Activated CD4-positive, alpha-beta memory T cell treated with anti-CD3 and anti-CD28 coated beads for 36 hours (primary cell): ENCODE data around the gene LIN9. TPM values are rescaled to one million over a fixed set of nuclear protein-coding genes. Genes with fewer than 3 reads are reported as not detected.
"Not testable (repeated sequence)": the region's sequence is repeated elsewhere in the genome, so short reads cannot be mapped to it uniquely, and the experiment has no call there.

Experiments used
- CTCF ChIA-PET: fragments of 350-600 bp; sonication (Branson Sonifier 250); formaldehyde crosslinking; loops from one replicate; lab custom pipeline; 2021; ENCODE audit warnings: antibody characterized with exemption, inconsistent platforms; lab: Charles Lee
- POLR2A ChIA-PET: fragments of 350-600 bp; sonication (Branson Sonifier 250); formaldehyde crosslinking; loops from one replicate; lab custom pipeline; 2021; ENCODE audit warnings: antibody characterized with exemption; lab: Charles Lee
- DNase-seq: peaks from one replicate; pipeline ENCODE4 v3.0.0-alpha.2; 2020
- H3K27ac Mint-ChIP-seq: one replicate; pipeline ENCODE4 v1.8.0; 2021; ENCODE audit warnings: mixed read lengths
- H3K27me3 Mint-ChIP-seq: one replicate; pipeline ENCODE4 v1.8.0; 2021; ENCODE audit warnings: mixed read lengths
- H3K36me3 Mint-ChIP-seq: one replicate; pipeline ENCODE4 v1.8.0; 2021; ENCODE audit warnings: mixed read lengths
- H3K4me1 Mint-ChIP-seq: one replicate; pipeline ENCODE4 v1.8.0; 2021; ENCODE audit warnings: low read depth, mixed read lengths
- H3K4me3 Mint-ChIP-seq: one replicate; pipeline ENCODE4 v1.8.0; 2021; ENCODE audit warnings: mild to moderate bottlenecking, mixed read lengths
- H3K9me3 Mint-ChIP-seq: one replicate; pipeline ENCODE4 v1.8.0; 2021; ENCODE audit warnings: mixed read lengths
- intact Hi-C: fragments of 100-400 bp; cut with micrococcal nuclease; formaldehyde crosslinking; loops from one replicate; pipeline ENCODE4 v1.15.1; 2023
- total RNA-seq, 2 experiments: library from RNA; stranded (reverse); gene quantifications; one replicate each; pipeline ENCODE4 v1.2.3, GENCODE V29; 2021

Gene LIN9
- total RNA-seq, 2 experiments from 2014 or later, result 9.5 to 9.6 TPM

DNA sequence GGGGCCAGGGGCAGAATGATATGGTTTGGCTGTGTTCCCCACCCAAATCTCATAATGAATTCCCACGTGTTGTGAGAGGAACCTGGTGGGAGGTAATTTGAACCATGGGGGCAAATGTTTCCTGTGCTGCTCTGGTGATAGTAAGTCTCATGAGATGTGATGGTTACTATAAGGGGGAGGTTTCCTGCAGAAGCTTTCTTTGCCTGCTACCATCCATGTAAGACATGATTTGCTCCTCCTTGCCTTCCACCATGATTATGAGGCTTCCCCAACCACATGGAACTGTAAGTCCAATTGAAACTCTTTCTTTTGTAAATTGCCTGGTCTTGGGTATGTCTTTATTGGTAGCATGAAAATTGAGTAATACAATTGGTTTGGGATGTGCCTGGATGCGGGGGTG lies 33.7 kb upstream of the LIN9 start:
- no peak overlapping the region for H3K4me3 Mint-ChIP-seq
- peaks cover 8% of the 10 kb centered on the region for H3K9me3 Mint-ChIP-seq
- DNase-seq, result no peak
- no peak overlapping the region for H3K27ac Mint-ChIP-seq
- intact Hi-C loops, result no loop called here
- ChIA-PET CTCF (no interaction called here), POLR2A (no interaction called here)
- peaks cover 9% of the 10 kb centered on the region for H3K27me3 Mint-ChIP-seq
- H3K4me1 Mint-ChIP-seq, result peaks cover 6% of the 10 kb centered on the region
- no peaks in the 10 kb centered on the region for H3K36me3 Mint-ChIP-seq

DNA sequence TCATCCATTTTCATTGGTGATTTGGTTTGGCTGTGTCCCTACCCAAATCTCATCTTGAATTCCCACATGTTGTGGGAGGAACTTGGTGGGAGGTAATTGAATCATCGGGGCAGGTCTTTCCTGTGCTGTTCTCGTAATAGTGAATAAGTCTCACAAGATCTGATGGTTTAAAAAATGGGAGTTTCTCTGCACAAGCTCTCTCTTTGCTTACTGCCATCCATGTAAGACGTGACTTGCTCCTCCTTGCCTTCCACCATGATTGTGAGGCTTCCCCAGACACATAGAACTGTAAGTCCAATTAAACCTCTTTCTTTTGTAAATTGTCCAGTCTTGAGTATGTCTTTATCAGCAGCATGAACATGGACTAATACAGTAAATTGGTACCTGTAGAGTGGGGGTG lies 31.1 kb upstream of the LIN9 start:
- peaks cover 12% of the 10 kb centered on the region for H3K4me1 Mint-ChIP-seq
- H3K9me3 Mint-ChIP-seq, POLR2A ChIA-PET, H3K36me3 Mint-ChIP-seq, H3K4me3 Mint-ChIP-seq, DNase-seq, CTCF ChIA-PET, H3K27me3 Mint-ChIP-seq, intact Hi-C loops, H3K27ac Mint-ChIP-seq: not testable (repeated sequence)

DNA sequence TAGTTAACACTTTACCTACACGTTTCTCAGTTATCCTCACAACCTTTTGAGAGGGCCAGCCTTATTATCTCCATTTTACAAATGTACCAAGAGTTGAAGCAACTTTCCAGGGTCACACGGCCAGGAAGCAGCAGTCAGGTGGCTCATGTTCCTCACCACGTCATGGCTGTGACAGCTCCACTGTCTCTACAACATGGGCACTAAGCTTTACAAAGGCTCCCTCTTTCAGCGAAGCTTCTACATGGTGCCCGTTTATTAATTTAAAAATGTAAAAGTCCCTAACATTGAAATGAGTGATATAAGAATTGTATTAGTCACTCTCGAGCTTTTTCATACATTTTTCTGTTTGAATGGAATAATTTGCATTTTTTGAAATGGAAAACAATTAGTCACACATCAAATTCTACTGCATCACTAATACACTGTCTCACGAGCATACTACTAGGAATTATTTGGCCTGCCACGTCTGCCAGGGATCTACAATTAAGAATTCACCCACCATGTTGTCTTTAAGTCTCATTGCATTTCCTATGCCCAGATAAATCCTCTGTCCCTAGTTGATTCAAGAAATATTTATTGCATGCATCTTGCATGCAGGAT lies 28.4 kb upstream of the LIN9 start:
- DNase-seq, result peak; percentile 49
- H3K4me1 Mint-ChIP-seq, result peaks cover 18% of the 10 kb centered on the region
- H3K9me3 Mint-ChIP-seq, result peaks cover 8% of the 10 kb centered on the region
- peak overlapping the region; percentile 3 for H3K4me3 Mint-ChIP-seq
- intact Hi-C loops, result loop anchor here (1.0 kb wide), 1 partner anchor 212 kb away; no protein-coding TSS in a partner anchor
- CTCF ChIA-PET, result interaction anchor here (0.7 to 1.8 kb wide), 3 partner anchors 13 to 217 kb away, joined by 3 to 7 read pairs (median 4); partner anchors contain the start of gene LIN9
- H3K27me3 Mint-ChIP-seq, result peaks cover 6% of the 10 kb centered on the region
- POLR2A ChIA-PET, result no interaction called here
- peak overlapping the region; percentile 74 for H3K27ac Mint-ChIP-seq
- H3K36me3 Mint-ChIP-seq, result no peaks in the 10 kb centered on the region

DNA sequence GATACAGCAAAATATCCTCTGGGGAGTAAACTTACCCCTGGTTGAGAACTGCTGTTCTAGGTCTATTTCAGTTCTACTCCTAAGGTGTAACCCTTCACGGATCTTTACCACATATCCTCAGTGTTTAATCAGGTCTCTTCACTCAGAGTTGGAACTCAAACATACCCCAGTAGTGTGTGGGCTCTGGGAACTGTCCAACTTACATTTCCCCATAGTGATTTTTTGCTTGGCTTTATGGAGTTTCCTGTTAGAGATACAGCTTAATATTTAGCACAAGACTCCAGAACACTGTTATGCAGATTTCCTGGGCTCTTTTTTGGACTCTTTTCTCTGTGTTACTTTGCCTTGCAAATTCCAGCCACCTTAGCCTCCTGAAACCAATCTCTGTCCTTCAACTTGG lies 26.7 kb upstream of the LIN9 start:
- ChIA-PET CTCF (interaction anchor here (4.7 kb wide), 1 partner anchor 210 kb away, joined by 39 read pairs; no protein-coding TSS in a partner anchor), POLR2A (no interaction called here)
- H3K4me1 Mint-ChIP-seq, result peaks cover 18% of the 10 kb centered on the region
- peaks cover 6% of the 10 kb centered on the region for H3K27me3 Mint-ChIP-seq
- no peak for DNase-seq
- no peak overlapping the region for H3K27ac Mint-ChIP-seq
- peaks cover 7% of the 10 kb centered on the region for H3K9me3 Mint-ChIP-seq
- no peak overlapping the region for H3K4me3 Mint-ChIP-seq
- no peaks in the 10 kb centered on the region for H3K36me3 Mint-ChIP-seq
- intact Hi-C loops, result no loop called here

DNA sequence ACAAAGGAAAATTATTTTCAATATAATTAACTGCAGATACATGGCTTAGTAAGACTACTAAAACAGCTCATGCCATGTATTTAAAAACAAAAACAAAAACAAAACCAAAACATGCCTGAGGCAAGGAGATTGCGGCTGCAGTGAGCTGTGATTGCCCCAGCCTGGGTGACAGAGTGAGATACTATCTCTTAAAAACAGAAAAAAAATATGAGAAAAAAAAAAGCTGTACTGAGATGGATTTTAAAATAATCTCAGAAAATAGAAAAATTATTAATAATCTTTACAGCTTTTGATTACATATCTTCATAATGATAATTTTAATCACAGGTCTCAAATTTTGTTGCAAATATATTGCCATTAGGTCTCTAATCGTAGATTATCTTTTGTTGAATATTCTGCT lies 24.0 kb upstream of the LIN9 start:
- Mint-ChIP-seq H3K9me3 (no peaks in the 10 kb centered on the region), H3K27me3 (no peaks in the 10 kb centered on the region), H3K36me3 (no peaks in the 10 kb centered on the region), H3K4me3 (no peak overlapping the region), H3K27ac (no peak overlapping the region), H3K4me1 (peaks cover 15% of the 10 kb centered on the region)
- DNase-seq, result no peak
- ChIA-PET POLR2A (interaction anchor here (0.7 to 0.9 kb wide), 4 partner anchors 23 to 207 kb away, joined by 3 to 6 read pairs (median 3); partner anchors contain the start of genes LIN9 and PARP1), CTCF (interaction anchor here (0.6 to 4.7 kb wide), 30 partner anchors 10 to 268 kb away, joined by 3 to 39 read pairs (median 4); partner anchors contain the start of genes LIN9 and MIXL1)
- intact Hi-C loops, result loop anchor here (1.0 to 5.0 kb wide), 6 partner anchors 24 to 268 kb away; partner anchors contain the start of genes ACBD3 and LIN9

DNA sequence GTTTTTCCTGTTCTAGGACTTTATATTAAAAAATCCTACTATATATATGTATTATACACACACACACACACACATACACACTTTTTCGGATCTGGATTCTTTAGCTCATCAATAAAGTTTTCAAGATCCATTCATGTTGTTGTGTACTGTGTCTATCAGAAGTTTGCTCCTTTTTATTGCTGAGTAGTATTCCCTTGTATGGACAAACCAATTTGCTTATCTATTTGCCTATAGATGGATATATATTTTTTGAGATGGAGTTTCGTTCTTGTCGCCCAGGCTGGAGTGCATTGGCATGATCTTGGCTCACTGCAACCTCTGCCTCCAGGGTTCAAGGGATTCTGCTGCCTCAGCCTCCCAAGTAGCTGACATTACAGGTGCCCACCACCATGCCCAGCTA lies 20.3 kb upstream of the LIN9 start:
- Mint-ChIP-seq H3K27me3 (no peaks in the 10 kb centered on the region), H3K9me3 (no peaks in the 10 kb centered on the region), H3K4me1 (peaks cover 5% of the 10 kb centered on the region), H3K27ac (no peak overlapping the region), H3K4me3 (no peak overlapping the region), H3K36me3 (no peaks in the 10 kb centered on the region)
- POLR2A ChIA-PET, result no interaction called here
- CTCF ChIA-PET, result interaction anchor here (0.7 to 1.0 kb wide), 2 partner anchors 132 to 206 kb away, joined by 3 read pairs; no protein-coding TSS in a partner anchor
- no peak for DNase-seq
- intact Hi-C loops, result no loop called here

DNA sequence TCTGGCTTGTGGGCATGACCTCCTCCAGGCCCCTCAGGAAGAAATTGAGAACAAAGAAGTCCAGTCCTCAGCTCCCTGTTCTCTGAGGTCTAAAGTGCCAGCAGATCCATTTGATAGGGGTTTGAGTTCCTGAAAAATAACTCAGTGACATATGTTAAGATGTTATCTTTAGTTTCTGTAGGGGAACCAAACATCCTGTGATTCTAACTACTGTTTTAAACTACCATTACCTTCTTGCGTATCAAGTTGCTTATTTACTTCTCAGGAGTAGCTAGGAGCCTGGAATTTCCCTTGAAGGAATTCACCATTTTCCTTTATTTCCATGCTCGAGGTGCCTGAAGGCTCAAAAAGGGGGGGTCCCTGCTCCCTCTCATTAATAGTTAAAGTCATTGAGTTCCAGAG lies 18.8 kb upstream of the LIN9 start:
- H3K36me3 Mint-ChIP-seq, result no peaks in the 10 kb centered on the region
- intact Hi-C loops, result no loop called here
- ChIA-PET POLR2A (no interaction called here), CTCF (no interaction called here)
- no peaks in the 10 kb centered on the region for H3K9me3 Mint-ChIP-seq
- no peak for DNase-seq
- no peaks in the 10 kb centered on the region for H3K4me1 Mint-ChIP-seq
- H3K27ac Mint-ChIP-seq, result no peak overlapping the region
- no peak overlapping the region for H3K4me3 Mint-ChIP-seq
- H3K27me3 Mint-ChIP-seq, result no peaks in the 10 kb centered on the region

DNA sequence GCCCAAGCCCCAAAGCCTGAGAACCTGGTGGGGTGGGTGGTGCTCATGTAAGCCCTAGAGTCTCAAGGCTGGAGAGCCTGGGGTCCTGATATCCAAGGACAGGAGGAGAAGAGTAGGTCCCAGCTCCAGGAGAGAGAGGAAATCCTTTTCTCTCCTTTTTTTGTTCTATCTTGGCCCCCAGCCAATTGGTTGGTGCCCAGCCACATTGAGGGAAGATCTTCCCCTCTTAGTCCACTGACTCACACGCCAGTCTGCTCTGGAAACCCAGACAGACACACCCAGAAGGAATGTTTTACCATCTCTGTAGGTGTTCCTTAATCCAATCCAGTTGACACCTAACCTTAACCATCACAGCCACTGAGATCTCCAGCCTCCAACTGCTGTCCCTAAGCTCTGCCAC lies 16.2 kb upstream of the LIN9 start:
- Mint-ChIP-seq H3K27me3 (peaks cover 3% of the 10 kb centered on the region), H3K9me3 (no peaks in the 10 kb centered on the region), H3K4me3 (no peak overlapping the region), H3K27ac (no peak overlapping the region), H3K36me3 (no peaks in the 10 kb centered on the region), H3K4me1 (no peaks in the 10 kb centered on the region)
- DNase-seq, result no peak
- ChIA-PET POLR2A (interaction anchor here (1.0 kb wide), 1 partner anchor 16 kb away, joined by 3 read pairs; the partner anchor contains the start of gene LIN9), CTCF (no interaction called here)
- intact Hi-C loops, result no loop called here

DNA sequence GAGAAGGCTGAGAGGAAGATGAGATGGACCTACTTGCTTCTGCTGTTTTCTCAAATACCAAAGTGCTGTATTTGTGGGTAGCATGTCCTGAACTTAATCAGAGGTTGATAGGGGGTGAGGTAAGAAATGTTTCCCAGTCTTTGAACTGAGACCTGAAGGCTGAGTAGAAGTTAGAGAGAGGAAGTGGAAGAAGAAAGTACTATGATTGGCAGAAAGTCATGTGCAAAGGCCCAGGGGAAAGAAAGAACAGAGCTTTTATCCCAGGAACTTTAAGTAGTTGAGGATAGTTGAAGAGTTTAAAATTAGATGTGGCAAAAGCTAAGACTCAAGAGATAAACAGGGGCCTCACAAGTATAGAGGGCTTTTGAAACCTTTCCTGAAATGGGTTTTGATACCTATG lies 15.5 kb upstream of the LIN9 start:
- Mint-ChIP-seq H3K27me3 (peaks cover 3% of the 10 kb centered on the region), H3K4me1 (no peaks in the 10 kb centered on the region), H3K4me3 (no peak overlapping the region), H3K9me3 (no peaks in the 10 kb centered on the region), H3K27ac (no peak overlapping the region), H3K36me3 (no peaks in the 10 kb centered on the region)
- intact Hi-C loops, result no loop called here
- CTCF ChIA-PET, result interaction anchor here (2.7 kb wide), 1 partner anchor 9 kb away, joined by 7 read pairs; no protein-coding TSS in a partner anchor
- POLR2A ChIA-PET, result no interaction called here
- no peak for DNase-seq

DNA sequence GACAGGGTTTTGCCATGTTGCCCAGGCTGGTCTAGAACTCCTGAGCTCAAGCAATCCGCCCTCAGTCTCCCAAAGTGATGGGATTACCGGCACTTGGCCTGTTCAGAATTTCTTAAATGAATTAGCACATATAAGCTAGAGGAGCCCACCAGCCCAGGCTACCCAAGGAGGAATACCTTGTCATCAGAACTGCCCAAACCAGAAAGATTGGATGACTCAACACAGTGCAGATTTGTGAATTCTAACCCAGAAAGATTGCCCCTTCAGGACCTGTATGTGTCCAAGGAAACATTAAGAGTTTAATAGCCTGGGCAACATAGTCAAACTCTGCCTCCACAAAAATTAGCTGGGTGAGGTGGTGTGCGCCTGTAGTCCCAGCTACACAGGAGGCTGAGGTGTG lies 14.0 kb upstream of the LIN9 start:
- intact Hi-C loops, result no loop called here
- no peak for DNase-seq
- no peak overlapping the region for H3K4me3 Mint-ChIP-seq
- no peaks in the 10 kb centered on the region for H3K9me3 Mint-ChIP-seq
- no peaks in the 10 kb centered on the region for H3K4me1 Mint-ChIP-seq
- no peaks in the 10 kb centered on the region for H3K36me3 Mint-ChIP-seq
- no peak overlapping the region for H3K27ac Mint-ChIP-seq
- H3K27me3 Mint-ChIP-seq, result peaks cover 5% of the 10 kb centered on the region
- POLR2A ChIA-PET, result no interaction called here
- CTCF ChIA-PET, result interaction anchor here (1.0 to 2.7 kb wide), 2 partner anchors 10 to 197 kb away, joined by 4 to 7 read pairs; no protein-coding TSS in a partner anchor

DNA sequence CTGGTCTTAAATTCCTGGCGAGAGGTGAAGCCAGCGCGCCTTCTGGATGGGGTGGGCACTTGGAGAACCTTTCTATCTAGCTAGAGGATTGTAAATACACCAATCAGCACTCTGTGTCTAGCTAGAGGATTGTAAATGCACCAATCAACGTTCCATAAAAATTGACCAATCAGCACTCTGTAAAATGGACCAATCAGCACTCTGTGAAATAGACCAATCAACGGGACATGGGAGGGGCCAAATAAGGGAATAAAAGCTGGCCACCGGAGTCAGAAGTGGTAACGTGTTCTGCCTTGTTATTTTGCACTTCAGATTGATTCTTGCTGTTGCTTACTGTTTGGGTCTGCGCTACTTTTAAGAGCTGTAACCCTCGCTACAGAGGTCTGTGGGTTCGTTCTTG lies 12.0 kb upstream of the LIN9 start:
- H3K27ac Mint-ChIP-seq, result no peak overlapping the region
- CTCF ChIA-PET, result no interaction called here
- intact Hi-C loops, result no loop called here
- H3K4me3 Mint-ChIP-seq, result no peak overlapping the region
- H3K4me1 Mint-ChIP-seq, result no peaks in the 10 kb centered on the region
- no peak for DNase-seq
- POLR2A ChIA-PET, result no interaction called here
- no peaks in the 10 kb centered on the region for H3K36me3 Mint-ChIP-seq
- H3K9me3 Mint-ChIP-seq, result no peaks in the 10 kb centered on the region
- peaks cover 9% of the 10 kb centered on the region for H3K27me3 Mint-ChIP-seq

DNA sequence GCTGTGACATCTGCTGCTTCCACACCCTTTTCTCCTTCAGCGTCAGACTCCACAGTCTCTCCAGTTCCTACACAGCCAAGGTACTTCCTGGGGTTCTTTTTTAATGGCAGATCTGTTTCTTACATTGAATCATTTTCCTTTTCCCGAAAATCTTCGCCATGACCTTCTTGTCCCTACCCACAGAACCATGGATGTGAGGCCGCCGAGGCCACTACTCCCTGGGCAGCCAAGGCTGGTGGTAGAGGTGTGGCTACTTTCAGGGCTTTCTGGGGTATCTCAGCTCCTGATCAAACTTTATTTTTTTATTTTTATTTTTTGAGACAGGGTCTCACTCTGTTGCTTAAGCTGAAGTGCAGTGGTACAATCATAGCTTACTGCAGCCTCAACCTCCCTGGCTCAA lies 9.5 kb upstream of the LIN9 start:
- Mint-ChIP-seq H3K9me3 (no peaks in the 10 kb centered on the region), H3K27ac (no peak overlapping the region), H3K36me3 (no peaks in the 10 kb centered on the region), H3K4me1 (no peaks in the 10 kb centered on the region), H3K4me3 (no peak overlapping the region), H3K27me3 (peaks cover 9% of the 10 kb centered on the region)
- ChIA-PET CTCF (interaction anchor here (1.4 kb wide), 1 partner anchor 15 kb away, joined by 4 read pairs; no protein-coding TSS in a partner anchor), POLR2A (no interaction called here)
- intact Hi-C loops, result no loop called here
- no peak for DNase-seq
